Mesodermal cell (in vitro differentiated cells): ENCODE results near the gene ZNF536.
"Not testable (repeated sequence)": the region's sequence is repeated elsewhere in the genome, so short reads cannot be mapped to it uniquely, and the experiment has no call there.

Experiments used
- H3K27ac ChIP-seq: 2 replicates; pipeline ENCODE4 v1.7.0; 2013; ENCODE audit warnings: mild to moderate bottlenecking, low read depth, low read length, moderate library complexity; ENCODE audit not compliant: severe bottlenecking
- H3K36me3 ChIP-seq: 2 replicates; pipeline ENCODE4 v1.7.1; 2013; ENCODE audit warnings: mild to moderate bottlenecking, low read length, moderate library complexity; ENCODE audit not compliant: control insufficient read depth, insufficient read depth
- H3K4me1 ChIP-seq: one replicate; pipeline ENCODE4 v1.7.1; 2013; ENCODE audit warnings: mild to moderate bottlenecking, low read length; ENCODE audit not compliant: insufficient read depth, control insufficient read depth, poor library complexity, severe bottlenecking
- H3K4me3 ChIP-seq: 2 replicates; pipeline ENCODE4 v1.7.0; 2013; ENCODE audit warnings: low read length, control low read depth, mild to moderate bottlenecking; ENCODE audit not compliant: insufficient read depth, poor library complexity, severe bottlenecking; ENCODE audit errors: extremely low read depth
- H3K9me3 ChIP-seq: 2 replicates; pipeline ENCODE4 v1.7.1; 2013; ENCODE audit warnings: mild to moderate bottlenecking, low read length, moderate library complexity; ENCODE audit not compliant: control insufficient read depth
- WGBS, 2 experiments: methylation state at CpG; one replicate each; pipeline ENCODE4 v1.1.5; 2013; ENCODE audit warnings: missing lambda C conversion rate in 2 of 2; ENCODE audit not compliant: insufficient coverage in 2 of 2; 5-methylcytosine and 5-hydroxymethylcytosine counted together

Gene ZNF536

DNA sequence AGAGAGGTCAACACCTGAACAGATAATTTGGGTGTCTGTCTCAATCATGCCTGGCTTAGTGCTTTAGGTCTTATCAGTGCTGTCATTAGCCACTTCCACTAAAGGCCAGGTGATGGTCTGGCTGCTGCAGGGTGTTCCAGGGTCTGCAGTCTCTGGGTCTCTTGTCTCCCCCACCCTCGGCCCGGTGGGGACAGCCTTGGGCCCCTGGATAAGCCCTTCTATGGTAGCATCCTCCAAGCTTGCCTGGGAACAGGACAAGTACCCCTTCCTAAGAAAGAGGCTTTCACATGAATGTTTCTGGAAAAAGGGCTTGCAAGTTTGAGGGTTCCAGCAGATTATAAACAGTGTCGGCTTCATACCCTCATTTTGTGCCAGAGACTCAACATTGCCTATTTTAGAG, 29.3 kb upstream of the ZNF536 start:
- Histone ChIP-seq H3K4me1 (no peaks in the 10 kb centered on the region), H3K27ac (no peak overlapping the region), H3K36me3 (no peaks in the 10 kb centered on the region), H3K9me3 (no peaks in the 10 kb centered on the region), H3K4me3 (no peak overlapping the region)
- 100% methylated on average over 1 to 2 of the region's 3 CpGs for WGBS, 2 experiments

- Histone ChIP-seq H3K9me3 (no peaks in the 10 kb centered on the region), H3K4me3 (no peak overlapping the region), H3K27ac (no peak overlapping the region), H3K36me3 (no peaks in the 10 kb centered on the region), H3K4me1 (no peaks in the 10 kb centered on the region)
- WGBS, 2 experiments = 91 to 94% methylated on average over 7 to 12 of the region's 14 CpGs
Measured at GRCh38 chr19:30344446-30345425, 27.4 kb upstream of the ZNF536 start.

GRCh38 chr19:30345686-30346085, 26.5 kb upstream of the ZNF536 start:
- Histone ChIP-seq H3K9me3 (no peaks in the 10 kb centered on the region), H3K4me1 (no peaks in the 10 kb centered on the region), H3K27ac (no peak overlapping the region), H3K36me3 (no peaks in the 10 kb centered on the region), H3K4me3 (no peak overlapping the region)
- 91 to 97% methylated on average over 6 to 8 of the region's 8 CpGs for WGBS, 2 experiments

DNA sequence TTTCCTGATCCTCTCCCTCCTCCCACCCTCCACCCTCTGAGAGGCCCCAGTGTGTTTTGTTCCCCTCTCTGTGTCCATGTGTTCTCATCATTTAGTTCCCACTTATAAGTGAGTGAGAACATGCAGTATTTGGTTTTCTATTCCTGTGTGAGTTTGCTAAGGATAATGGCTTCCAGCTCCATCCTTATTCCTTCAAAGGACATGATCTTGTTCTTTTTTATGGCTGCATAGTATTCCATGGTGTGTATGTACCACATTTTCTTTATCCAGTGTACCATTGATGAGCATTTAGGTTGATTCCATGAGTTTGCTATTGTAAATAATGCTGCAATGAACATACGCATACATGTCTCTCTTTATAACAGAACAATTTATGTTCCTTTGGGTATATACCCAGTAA, 25.7 kb upstream of the ZNF536 start:
- WGBS, 2 experiments = no CpG with 5 or more reads among the region's 1 CpG
- not testable (repeated sequence) for H3K9me3 ChIP-seq, H3K4me1 ChIP-seq, H3K4me3 ChIP-seq, H3K27ac ChIP-seq, H3K36me3 ChIP-seq

DNA sequence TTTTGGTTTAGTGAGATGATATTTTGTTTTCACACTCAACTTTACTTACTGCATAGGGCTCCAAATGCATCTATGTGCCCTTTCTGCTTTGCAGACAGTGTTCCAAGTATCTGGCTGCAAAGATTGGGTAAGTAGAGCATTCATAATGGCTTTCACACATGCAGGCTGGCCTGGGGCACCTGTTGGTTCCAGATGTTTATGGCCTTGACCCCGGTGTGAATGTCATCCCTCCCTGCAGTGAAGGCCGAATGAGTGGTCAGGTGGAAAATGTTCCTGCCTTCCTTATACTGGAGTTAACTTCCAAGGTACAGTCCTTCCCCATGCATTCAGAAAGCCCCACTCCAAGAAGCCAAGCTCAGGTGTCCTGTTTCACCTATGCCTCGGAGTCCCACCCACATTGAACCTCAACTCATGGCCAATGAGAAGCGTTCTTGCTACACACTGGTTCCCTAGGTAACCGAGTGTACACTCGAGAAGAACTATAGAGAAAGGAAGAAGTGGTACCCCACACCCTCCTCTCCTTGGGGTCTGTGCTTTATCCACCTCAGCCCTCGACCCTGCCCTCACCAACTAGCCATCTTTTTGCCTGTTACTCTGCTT, 23.0 kb upstream of the ZNF536 start:
- Histone ChIP-seq H3K4me3 (no peak overlapping the region), H3K4me1 (no peaks in the 10 kb centered on the region), H3K27ac (no peak overlapping the region), H3K36me3 (no peaks in the 10 kb centered on the region), H3K9me3 (no peaks in the 10 kb centered on the region)
- 69 to 76% methylated on average over 2 to 3 of the region's 7 CpGs for WGBS, 2 experiments

DNA sequence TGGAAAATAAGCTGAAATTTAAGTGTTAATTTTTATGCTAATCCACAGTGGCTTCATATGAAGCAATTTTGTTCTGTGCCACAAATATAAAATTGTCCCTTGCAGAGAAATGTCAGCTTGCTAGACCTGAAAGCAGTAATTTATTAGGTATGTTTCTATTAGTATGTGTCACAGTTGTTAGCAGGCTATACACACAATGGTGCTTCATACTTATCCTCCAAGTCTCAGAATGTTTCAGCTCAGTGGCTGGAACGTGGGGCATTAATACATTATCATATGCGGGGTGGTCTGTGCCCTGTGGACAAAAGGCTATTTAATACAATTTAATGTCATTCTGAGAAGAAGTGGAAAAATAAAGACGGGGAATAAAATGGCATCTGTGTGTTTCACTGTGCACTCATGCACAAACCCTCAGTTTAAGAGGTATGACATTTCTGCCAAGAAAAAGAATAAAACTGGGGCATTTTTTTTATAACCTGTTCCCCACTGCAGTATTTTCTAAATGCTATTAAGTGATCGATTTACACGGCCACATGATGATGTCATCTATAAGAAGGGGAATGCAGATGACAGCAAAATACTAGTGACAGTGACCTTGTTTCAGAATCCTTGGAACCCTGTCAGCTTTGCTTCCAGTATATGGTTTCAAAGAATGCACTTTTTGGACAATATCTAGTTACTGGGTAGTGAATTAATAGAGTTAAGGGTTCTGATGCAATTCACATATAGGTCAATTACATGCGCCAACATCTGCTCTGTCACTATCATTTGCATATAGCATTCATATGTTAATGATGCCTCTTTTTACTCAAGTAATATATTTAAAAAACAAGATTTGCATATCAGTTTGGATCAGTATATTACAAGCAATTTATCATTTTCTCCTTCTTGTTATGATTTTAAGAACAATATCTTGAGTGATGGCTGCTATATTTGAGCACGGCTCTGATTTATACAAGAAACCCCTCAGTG, 21.2 kb upstream of the ZNF536 start:
- Histone ChIP-seq H3K36me3 (no peaks in the 10 kb centered on the region), H3K4me1 (no peaks in the 10 kb centered on the region), H3K27ac (no peak overlapping the region), H3K9me3 (no peaks in the 10 kb centered on the region), H3K4me3 (no peak overlapping the region)
- WGBS, 2 experiments = 60 to 90% methylated on average over 1 to 2 of the region's 7 CpGs

DNA sequence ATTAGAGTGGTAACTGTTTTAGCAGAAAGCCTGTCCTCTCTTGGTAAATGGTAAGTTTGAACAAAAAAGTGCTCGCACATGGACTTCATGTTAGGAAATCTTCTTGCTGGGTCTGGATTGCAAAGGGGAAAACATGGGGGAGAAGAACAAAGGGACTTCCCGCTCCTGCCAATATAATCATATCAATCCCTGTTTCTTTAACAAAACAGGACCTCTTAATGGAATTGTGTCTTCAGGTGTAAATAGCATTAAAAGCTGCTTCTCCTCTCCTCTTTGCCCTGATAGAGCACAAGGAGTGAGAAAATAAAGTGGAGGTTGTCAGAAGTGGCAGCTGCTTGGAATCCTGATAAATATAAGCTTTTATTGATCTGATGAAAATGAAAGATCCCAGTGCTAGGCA, 20.4 kb upstream of the ZNF536 start:
- no peaks in the 10 kb centered on the region for H3K36me3 ChIP-seq
- H3K27ac ChIP-seq = no peak overlapping the region
- no peaks in the 10 kb centered on the region for H3K4me1 ChIP-seq
- 67 to 86% methylated on average over 1 of the region's 2 CpGs for WGBS, 2 experiments
- H3K9me3 ChIP-seq = no peaks in the 10 kb centered on the region
- no peak overlapping the region for H3K4me3 ChIP-seq

GRCh38 chr19:30353394-30353945, 18.7 kb upstream of the ZNF536 start:
- Histone ChIP-seq H3K9me3 (no peaks in the 10 kb centered on the region), H3K27ac (no peak overlapping the region)
- WGBS, 2 experiments = 86 to 91% methylated on average over 9 to 12 of the region's 13 CpGs

DNA sequence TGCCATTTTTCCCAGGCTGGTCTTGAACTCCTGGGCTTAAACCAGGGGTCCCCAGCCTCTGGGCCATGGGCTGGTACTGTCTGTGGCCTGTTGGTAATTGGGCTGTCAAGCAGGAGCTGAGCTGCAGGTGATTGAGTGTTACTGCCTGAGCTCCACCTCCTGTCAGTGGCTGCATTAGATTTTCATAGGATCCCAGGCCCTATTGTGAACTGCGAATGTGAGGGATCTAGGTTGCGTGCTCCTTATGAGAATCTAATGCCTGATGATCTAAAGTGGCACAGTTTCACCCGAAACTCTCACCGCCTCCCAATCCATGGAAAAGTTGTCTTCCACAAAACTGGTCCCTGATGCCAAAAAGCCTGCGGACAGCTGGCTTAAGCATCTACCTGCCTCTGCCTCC, 16.6 kb upstream of the ZNF536 start:
- H3K4me1 ChIP-seq = no peaks in the 10 kb centered on the region
- H3K27ac ChIP-seq = no peak overlapping the region
- no peaks in the 10 kb centered on the region for H3K36me3 ChIP-seq
- H3K4me3 ChIP-seq = no peak overlapping the region
- 87 to 90% methylated on average over 5 of the region's 5 CpGs for WGBS, 2 experiments
- H3K9me3 ChIP-seq = no peaks in the 10 kb centered on the region

More at GRCh38 chr19:30353394-30353945, 18.7 kb upstream of the ZNF536 start:
- no peak overlapping the region for H3K4me3 ChIP-seq
- no peaks in the 10 kb centered on the region for H3K4me1 ChIP-seq
- H3K36me3 ChIP-seq = no peaks in the 10 kb centered on the region

- WGBS, 2 experiments = 79 to 87% methylated on average over 9 to 10 of the region's 11 CpGs
- Histone ChIP-seq H3K27ac (no peak overlapping the region), H3K36me3 (no peaks in the 10 kb centered on the region), H3K4me3 (no peak overlapping the region), H3K4me1 (no peaks in the 10 kb centered on the region), H3K9me3 (no peaks in the 10 kb centered on the region)
Measured at GRCh38 chr19:30356951-30357579, 15.1 kb upstream of the ZNF536 start.
